HG03432 (cell line): ENCODE results near the gene TCP10L.

ENCODE experiments used
- ATAC-seq: cut with Tn5 transposase; IDR thresholded peaks from one replicate; pipeline ENCODE4 v1.9.1; 2021; ENCODE audit warnings: mild to moderate bottlenecking, moderate library complexity; ENCODE audit not compliant: unreplicated experiment

Gene TCP10L

GRCh38 chr21:32523988-32524719 is 61.2 kb downstream of the TCP10L start:
- ATAC-seq: no peak
